Measurements from ENCODE around the gene PRCP. TPM values are rescaled to one million over a fixed set of nuclear protein-coding genes. Genes with fewer than 3 reads are reported as not detected.
"Not testable (repeated sequence)": the region's sequence is repeated elsewhere in the genome, so short reads cannot be mapped to it uniquely, and the experiment has no call there.

PRCP gene
- total and polyA plus RNA-seq, 2 donors (not counting 1 experiment from before 2014, with no cell fraction given): 24.6 to 37.7 TPM

GRCh38 chr11:82924522-82925224 lies 24.4 kb upstream of the PRCP start:
- peaks cover 69% of the 10 kb centered on the region for H3K4me1 Mint-ChIP-seq
- Histone ChIP-seq H3K79me2 (ENCODE audit: control insufficient read depth, insufficient read depth, low read length) (peaks cover 26% of the 10 kb centered on the region), H3K4me1 (ENCODE audit: control insufficient read depth in 2 of 2, insufficient read depth in 2 of 2, low read length in 2 of 2) (peaks cover 57 to 76% of the 10 kb centered on the region in 2 donors), H3K9me3 (ENCODE audit: control extremely low read depth in 1 of 3, control insufficient read depth in 2 of 3, insufficient read depth in 1 of 3, low read length in 2 of 3) (peaks cover 0 to 2% (median 0%) of the 10 kb centered on the region in 3 donors), H3K4me3 (ENCODE audit: control extremely low read depth in 1 of 5, extremely low read depth in 1 of 5, insufficient read depth in 1 of 5, low read depth in 2 of 5, low read length in 4 of 5) (no peak overlapping the region), H3K4me2 (replicated peaks; ENCODE audit: low read depth, low read length, poor library complexity, severe bottlenecking) (peak overlapping the region; percentile 43), H3K27me3 (replicated peaks in 1 of 4; ENCODE audit: control extremely low read depth in 1 of 4, control insufficient read depth in 3 of 4, insufficient read depth in 4 of 4, low read length in 3 of 4) (no peaks in the 10 kb centered on the region), H4K20me1 (ENCODE audit: control insufficient read depth, insufficient read depth, low read length, poor library complexity, severe bottlenecking) (no peaks in the 10 kb centered on the region), H3K27ac (ENCODE audit: low read length in 2 of 2) (peak overlapping the region; percentile 13 to 78), H3K9ac (ENCODE audit: low read length) (no peak overlapping the region), H2AFZ (ENCODE audit: insufficient read depth, low read depth, low read length, poor library complexity, severe bottlenecking) (peak overlapping the region; percentile 25), H3K36me3 (replicated peaks in 1 of 2; ENCODE audit: control extremely low read depth in 1 of 2, control insufficient read depth in 1 of 2, extremely low read depth in 1 of 2, insufficient read depth in 2 of 2, low read length in 1 of 2) (no peaks in the 10 kb centered on the region)
- TF ChIP-seq EZH2 (IDR thresholded peaks at IDR 0.05; ENCODE audit: borderline replicate concordance, insufficient read depth, low read depth, low read length, poor library complexity, severe bottlenecking): no peak
- TF ChIP-seq, protein P1, sequence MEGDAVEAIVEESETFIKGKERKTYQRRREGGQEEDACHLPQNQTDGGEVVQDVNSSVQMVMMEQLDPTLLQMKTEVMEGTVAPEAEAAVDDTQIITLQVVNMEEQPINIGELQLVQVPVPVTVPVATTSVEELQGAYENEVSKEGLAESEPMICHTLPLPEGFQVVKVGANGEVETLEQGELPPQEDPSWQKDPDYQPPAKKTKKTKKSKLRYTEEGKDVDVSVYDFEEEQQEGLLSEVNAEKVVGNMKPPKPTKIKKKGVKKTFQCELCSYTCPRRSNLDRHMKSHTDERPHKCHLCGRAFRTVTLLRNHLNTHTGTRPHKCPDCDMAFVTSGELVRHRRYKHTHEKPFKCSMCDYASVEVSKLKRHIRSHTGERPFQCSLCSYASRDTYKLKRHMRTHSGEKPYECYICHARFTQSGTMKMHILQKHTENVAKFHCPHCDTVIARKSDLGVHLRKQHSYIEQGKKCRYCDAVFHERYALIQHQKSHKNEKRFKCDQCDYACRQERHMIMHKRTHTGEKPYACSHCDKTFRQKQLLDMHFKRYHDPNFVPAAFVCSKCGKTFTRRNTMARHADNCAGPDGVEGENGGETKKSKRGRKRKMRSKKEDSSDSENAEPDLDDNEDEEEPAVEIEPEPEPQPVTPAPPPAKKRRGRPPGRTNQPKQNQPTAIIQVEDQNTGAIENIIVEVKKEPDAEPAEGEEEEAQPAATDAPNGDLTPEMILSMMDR (IDR thresholded peaks at IDR 0.05): no peak
- no peaks in the 10 kb centered on the region for H3K27me3 Mint-ChIP-seq
- peak overlapping the region; percentile 37 for H3K4me3 Mint-ChIP-seq
- peak; percentile 28 for DNase-seq
- intact Hi-C loops (cut with micrococcal nuclease): no loop called here
- no peaks in the 10 kb centered on the region for H3K9me3 Mint-ChIP-seq (ENCODE audit: insufficient read depth)
- POLR2A ChIA-PET: interaction anchor here (1.4 kb wide), 1 partner anchor 31 kb away, joined by 3 read pairs; no protein-coding TSS in a partner anchor
- no CpG with 5 or more reads among the region's 5 CpGs for WGBS (ENCODE audit: insufficient coverage)
- CTCF ChIA-PET: interaction anchor here (0.8 to 3.6 kb wide), 10 partner anchors 10 to 232 kb away, joined by 3 to 13 read pairs (median 4); partner anchors contain the start of gene PCF11
- H3K27ac Mint-ChIP-seq: peak overlapping the region; percentile 76
- ATAC-seq (ENCODE audit: low read depth): no peak

GRCh38 chr11:82922396-82923173 lies 22.4 kb upstream of the PRCP start:
- Histone ChIP-seq H3K27ac (ENCODE audit: low read length in 2 of 2) (peak overlapping the region; percentile 8 to 78), H2AFZ (ENCODE audit: insufficient read depth, low read depth, low read length, poor library complexity, severe bottlenecking) (peak overlapping the region; percentile 31), H3K4me3 (ENCODE audit: control extremely low read depth in 1 of 5, extremely low read depth in 1 of 5, insufficient read depth in 1 of 5, low read depth in 2 of 5, low read length in 4 of 5) (peak overlapping the region in 1 of 5 experiments; percentile 27), H3K4me1 (ENCODE audit: control insufficient read depth in 2 of 2, insufficient read depth in 2 of 2, low read length in 2 of 2) (peaks cover 60 to 68% of the 10 kb centered on the region in 2 donors), H3K4me2 (replicated peaks; ENCODE audit: low read depth, low read length, poor library complexity, severe bottlenecking) (peak overlapping the region; percentile 47), H3K79me2 (ENCODE audit: control insufficient read depth, insufficient read depth, low read length) (peaks cover 24% of the 10 kb centered on the region)
- Mint-ChIP-seq H3K4me3 (peak overlapping the region; percentile 59), H3K27ac (peak overlapping the region; percentile 89), H3K4me1 (peaks cover 71% of the 10 kb centered on the region)
- H3K9ac ChIP-seq (ENCODE audit: low read length); H4K20me1 ChIP-seq (ENCODE audit: control insufficient read depth, insufficient read depth, low read length, poor library complexity, severe bottlenecking); H3K27me3 ChIP-seq (replicated peaks in 1 of 4; ENCODE audit: control extremely low read depth in 1 of 4, control insufficient read depth in 3 of 4, insufficient read depth in 4 of 4, low read length in 3 of 4); ATAC-seq (ENCODE audit: low read depth); POLR2A ChIA-PET; H3K27me3 Mint-ChIP-seq; H3K9me3 ChIP-seq (ENCODE audit: control extremely low read depth in 1 of 3, control insufficient read depth in 2 of 3, insufficient read depth in 1 of 3, low read length in 2 of 3); intact Hi-C loops (cut with micrococcal nuclease); H3K36me3 ChIP-seq (replicated peaks in 1 of 2; ENCODE audit: control extremely low read depth in 1 of 2, control insufficient read depth in 1 of 2, extremely low read depth in 1 of 2, insufficient read depth in 2 of 2, low read length in 1 of 2); DNase-seq; H3K9me3 Mint-ChIP-seq (ENCODE audit: insufficient read depth): not testable (repeated sequence)
- 93% methylated on average over 3 of the region's 8 CpGs for WGBS (ENCODE audit: insufficient coverage)
- CTCF ChIA-PET: interaction anchor here (0.6 to 3.6 kb wide), 3 partner anchors 16 to 327 kb away, joined by 3 to 13 read pairs (median 6); no protein-coding TSS in a partner anchor

DNA sequence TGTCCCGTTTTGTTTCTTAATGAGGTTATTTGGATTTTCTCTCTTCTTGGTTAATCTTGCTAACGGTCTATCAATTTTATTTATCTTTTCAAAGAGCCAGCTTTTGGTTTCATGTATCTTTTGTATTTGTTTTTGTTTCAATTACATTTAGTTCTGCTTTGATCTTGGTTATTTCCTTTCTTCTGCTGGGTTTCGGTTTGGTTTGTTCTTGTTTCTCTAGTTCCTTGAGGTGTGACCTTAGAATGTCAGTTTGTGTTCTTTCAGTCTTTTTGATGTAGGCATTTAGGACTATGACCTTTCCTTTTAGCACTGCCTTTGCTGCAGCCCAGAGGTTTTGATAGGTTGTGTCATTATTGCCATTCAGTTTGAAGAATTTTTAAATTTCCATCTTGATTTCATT lies 20.0 kb upstream of the PRCP start:
- not testable (repeated sequence) for H3K9me3 Mint-ChIP-seq (ENCODE audit: insufficient read depth); H3K27me3 Mint-ChIP-seq; H4K20me1 ChIP-seq (ENCODE audit: control insufficient read depth, insufficient read depth, low read length, poor library complexity, severe bottlenecking); H3K9me3 ChIP-seq (ENCODE audit: control extremely low read depth in 1 of 3, control insufficient read depth in 2 of 3, insufficient read depth in 1 of 3, low read length in 2 of 3); H3K36me3 ChIP-seq (replicated peaks in 1 of 2; ENCODE audit: control extremely low read depth in 1 of 2, control insufficient read depth in 1 of 2, extremely low read depth in 1 of 2, insufficient read depth in 2 of 2, low read length in 1 of 2); ATAC-seq (ENCODE audit: low read depth); H3K27me3 ChIP-seq (replicated peaks in 1 of 4; ENCODE audit: control extremely low read depth in 1 of 4, control insufficient read depth in 3 of 4, insufficient read depth in 4 of 4, low read length in 3 of 4)
- H3K9ac ChIP-seq (ENCODE audit: low read length): peak overlapping the region; percentile 43
- ChIA-PET CTCF (interaction anchor here (1.0 to 1.5 kb wide), 5 partner anchors 12 to 330 kb away, joined by 3 to 6 read pairs (median 5); partner anchors contain the start of gene DDIAS), POLR2A (interaction anchor here (1.0 kb wide), 1 partner anchor 116 kb away, joined by 4 read pairs; no protein-coding TSS in a partner anchor)
- peaks cover 13% of the 10 kb centered on the region for H3K79me2 ChIP-seq (ENCODE audit: control insufficient read depth, insufficient read depth, low read length)
- intact Hi-C loops (cut with micrococcal nuclease): loop anchor here (1.0 to 2.0 kb wide), 4 partner anchors 19 to 236 kb away; partner anchors contain the start of gene DDIAS
- peaks cover 57 to 62% of the 10 kb centered on the region in 2 donors for H3K4me1 ChIP-seq (ENCODE audit: control insufficient read depth in 2 of 2, insufficient read depth in 2 of 2, low read length in 2 of 2)
- Mint-ChIP-seq H3K27ac (peak overlapping the region; percentile 90), H3K4me3 (peak overlapping the region; percentile 76), H3K4me1 (peaks cover 65% of the 10 kb centered on the region)
- 0% methylated on average over 1 of the region's 3 CpGs for WGBS (ENCODE audit: insufficient coverage)
- peak overlapping the region; percentile 64 for H2AFZ ChIP-seq (ENCODE audit: insufficient read depth, low read depth, low read length, poor library complexity, severe bottlenecking)
- H3K4me3 ChIP-seq (ENCODE audit: control extremely low read depth in 1 of 5, extremely low read depth in 1 of 5, insufficient read depth in 1 of 5, low read depth in 2 of 5, low read length in 4 of 5): peak overlapping the region in 3 of 5 experiments; percentile 21 to 37 (median 28)
- H3K27ac ChIP-seq (ENCODE audit: low read length in 2 of 2): peak overlapping the region; percentile 78 to 79
- peak overlapping the region; percentile 55 for H3K4me2 ChIP-seq (replicated peaks; ENCODE audit: low read depth, low read length, poor library complexity, severe bottlenecking)
- DNase-seq: peak; percentile 50

Measured in B cell (primary cell).